GM12874 (cell line): ENCODE results near the gene CBR1.

Source experiments
- CTCF ChIP-seq: IDR thresholded peaks from 2 replicates; pipeline ENCODE4 v1.5.1; 2011; ENCODE audit warnings: low read depth, mild to moderate bottlenecking, control low read depth, low read length, moderate library complexity; ENCODE audit not compliant: insufficient read depth

CBR1 gene

DNA sequence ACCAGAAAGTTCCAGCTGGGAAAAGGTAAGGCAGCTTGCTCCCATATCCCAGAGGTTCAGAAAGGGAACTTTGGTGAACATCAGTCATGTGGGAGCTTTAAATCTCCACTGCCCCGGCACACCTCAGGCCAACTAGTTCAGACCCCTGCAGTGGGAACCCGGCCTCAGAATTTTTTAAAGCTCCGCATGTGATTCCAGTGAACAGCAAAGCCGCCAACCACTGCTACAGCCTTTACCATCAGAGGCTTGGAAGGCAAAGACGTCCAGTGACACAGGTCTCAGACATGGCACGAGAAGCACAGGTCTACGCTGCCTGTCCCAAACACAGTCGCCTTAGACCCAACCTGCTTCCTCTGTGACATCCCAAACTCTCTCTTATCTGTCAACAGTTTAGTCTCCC is 40.5 kb upstream of the CBR1 start:
- TF ChIP-seq CTCF = no peak

- no peak for TF ChIP-seq CTCF
Measured at GRCh38 chr21:36030581-36031189, 39.1 kb upstream of the CBR1 start.

DNA sequence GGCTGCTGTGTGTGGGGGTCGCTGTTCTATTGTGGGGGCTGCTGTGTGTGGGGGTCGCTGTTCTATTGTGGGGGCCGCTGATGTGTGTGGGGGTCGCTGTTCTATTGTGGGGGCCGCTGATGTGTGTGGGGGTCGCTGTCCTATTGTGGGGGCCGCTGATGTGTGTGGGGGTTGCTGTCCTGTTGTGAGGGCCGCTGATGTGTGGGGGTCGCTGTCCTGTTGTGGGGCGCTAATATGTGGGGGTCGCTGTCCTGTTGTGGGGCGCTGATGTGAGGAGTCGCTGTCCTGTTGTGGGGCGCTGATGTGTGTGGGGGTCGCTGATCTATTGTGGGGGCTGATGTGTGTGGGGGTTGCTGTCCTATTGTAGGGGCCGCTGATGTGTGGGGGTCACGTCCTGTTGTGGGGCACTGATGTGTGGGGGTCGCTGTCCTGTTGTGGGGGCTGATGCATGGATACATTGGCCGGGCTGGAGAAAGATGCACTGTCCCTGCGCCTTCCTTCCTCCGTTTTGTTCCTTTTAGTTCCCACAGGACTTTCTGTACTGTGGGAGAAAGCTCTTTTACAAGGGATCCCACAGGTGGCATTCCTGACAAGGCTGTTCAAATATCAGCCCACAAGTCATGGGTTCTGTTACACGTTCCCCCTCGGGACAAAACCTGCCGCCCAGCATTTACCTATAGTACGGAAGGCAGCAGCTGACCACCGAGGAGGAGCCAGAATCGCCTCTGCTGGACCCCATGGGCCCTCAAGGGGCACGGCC is 37.0 kb upstream of the CBR1 start:
- TF ChIP-seq CTCF = no peak

DNA sequence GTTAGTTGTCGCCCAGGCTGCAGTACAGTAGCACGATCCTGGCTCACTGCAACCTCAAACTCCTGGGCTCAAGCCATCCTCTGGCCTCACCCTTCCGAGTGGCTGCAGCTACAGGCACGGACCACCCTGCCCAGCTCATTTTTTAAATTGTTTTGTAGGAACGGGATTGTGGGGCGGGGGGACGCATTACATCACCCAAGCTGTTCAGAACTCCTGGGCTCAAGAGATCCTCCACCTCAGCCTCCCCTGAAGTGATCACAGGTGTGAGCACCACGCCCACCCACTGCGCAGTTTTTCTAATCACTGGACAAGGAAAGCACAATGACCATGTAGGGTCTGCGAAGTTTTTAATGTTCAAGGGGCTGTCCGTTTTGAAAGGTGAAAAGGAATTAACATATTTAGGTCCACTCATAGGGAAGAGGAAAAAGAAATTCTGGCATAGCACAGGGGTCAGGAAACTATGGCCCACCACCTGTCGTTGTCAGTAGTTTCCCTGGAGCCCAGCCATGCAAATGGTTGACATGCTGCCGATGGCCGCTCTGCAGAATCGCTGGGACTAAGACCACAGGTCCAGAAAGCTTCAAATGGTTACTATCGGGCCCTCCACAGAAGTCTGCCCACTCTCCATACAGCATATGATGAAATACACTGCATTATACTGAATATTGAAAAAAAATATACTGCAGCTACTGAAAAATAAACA is 35.5 kb upstream of the CBR1 start:
- no peak for TF ChIP-seq CTCF

- TF ChIP-seq CTCF = no peak
Measured at GRCh38 chr21:36035381-36035791, 34.4 kb upstream of the CBR1 start.

DNA sequence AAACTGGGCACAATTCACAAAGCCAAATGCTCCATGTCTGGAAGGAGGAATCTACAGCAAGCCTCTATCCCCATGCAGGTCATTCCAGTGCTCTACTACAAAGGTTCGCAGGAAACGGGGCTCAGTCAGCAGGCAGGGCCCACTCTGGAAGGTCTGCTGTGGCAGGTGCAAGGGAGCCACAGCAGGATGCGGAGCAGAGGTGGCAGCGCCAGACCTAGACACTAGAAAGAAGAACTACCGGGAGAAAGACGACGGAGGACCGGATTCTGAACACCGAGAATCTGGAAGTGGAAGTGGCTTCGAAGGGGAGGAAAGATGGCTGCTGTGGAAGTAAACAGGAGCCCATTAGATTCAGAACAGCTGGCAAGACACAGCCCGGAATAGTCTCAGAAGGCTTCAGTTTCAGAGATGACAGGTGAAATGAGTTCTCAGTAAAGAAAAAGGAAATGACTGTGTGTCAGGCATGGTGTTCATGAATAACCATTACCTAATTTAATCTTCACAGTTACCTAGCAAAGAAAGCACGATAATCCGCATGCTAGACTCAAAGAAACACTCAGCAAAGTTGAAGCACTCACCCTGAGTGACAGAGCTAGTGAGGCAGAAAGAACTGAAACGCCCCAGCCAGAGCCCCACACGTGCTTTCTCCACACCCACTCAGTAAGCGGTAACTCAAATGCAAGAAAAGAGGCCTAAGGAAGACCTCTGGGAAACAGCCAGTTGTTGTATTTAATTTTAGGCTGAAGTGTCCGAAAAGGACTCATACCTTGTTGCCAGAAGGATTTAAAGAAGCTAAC is 30.9 kb upstream of the CBR1 start:
- no peak for TF ChIP-seq CTCF

DNA sequence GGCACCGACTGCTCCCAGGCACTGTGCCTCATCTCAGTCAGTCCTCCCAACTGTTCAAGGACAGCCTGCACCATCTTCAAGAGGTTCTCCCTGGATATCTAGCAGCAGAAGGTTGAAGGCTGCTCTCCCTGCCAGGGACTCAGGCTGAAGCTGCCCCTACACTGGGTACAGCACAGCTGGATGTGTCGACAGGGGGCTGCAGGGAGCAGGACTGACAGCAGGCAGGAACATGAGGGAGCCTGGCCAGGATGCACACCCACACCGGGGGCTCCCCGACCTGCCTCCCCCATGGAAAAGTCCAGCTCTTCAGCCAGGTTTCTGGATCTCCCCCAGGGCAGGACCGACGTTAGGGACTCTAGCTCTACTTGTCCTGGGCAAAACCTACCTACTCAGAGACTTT is 30.0 kb upstream of the CBR1 start:
- TF ChIP-seq CTCF = no peak
